Testis (tissue), 2 donors: Measurements from ENCODE around the gene ATP5F1D.

Experiments used
- CTCF ChIP-seq, 3 experiments: fragments of 450-650 bp in 2 of 3; fragments of 200-600 bp in 1 of 3; sonication (generic) in 1 of 3; IDR thresholded peaks; one replicate each; pipeline ENCODE4 v1.5.1; 2016 to 2019; ENCODE audit warnings: antibody characterized with exemption in 3 of 3, mild to moderate bottlenecking in 2 of 3, moderate library complexity in 1 of 3
- POLR2A ChIP-seq: fragments of 450-650 bp; IDR thresholded peaks from one replicate; pipeline ENCODE4 v1.6.1; 2017; ENCODE audit warnings: antibody characterized with exemption, mild to moderate bottlenecking, moderate library complexity

GRCh38 chr19:1206864-1207450 lies 34.6 kb upstream of the ATP5F1D start:
- no peak for TF ChIP-seq CTCF (IDR thresholded peaks at IDR 0.05)
- no peak for TF ChIP-seq POLR2A
